ENCODE measurements around the gene UBXN1. TPM values are rescaled to one million over a fixed set of nuclear protein-coding genes. Genes with fewer than 3 reads are reported as not detected.

The UBXN1 gene
- total RNA-seq, 1 experiment from 2014 or later = 118 TPM

DNA sequence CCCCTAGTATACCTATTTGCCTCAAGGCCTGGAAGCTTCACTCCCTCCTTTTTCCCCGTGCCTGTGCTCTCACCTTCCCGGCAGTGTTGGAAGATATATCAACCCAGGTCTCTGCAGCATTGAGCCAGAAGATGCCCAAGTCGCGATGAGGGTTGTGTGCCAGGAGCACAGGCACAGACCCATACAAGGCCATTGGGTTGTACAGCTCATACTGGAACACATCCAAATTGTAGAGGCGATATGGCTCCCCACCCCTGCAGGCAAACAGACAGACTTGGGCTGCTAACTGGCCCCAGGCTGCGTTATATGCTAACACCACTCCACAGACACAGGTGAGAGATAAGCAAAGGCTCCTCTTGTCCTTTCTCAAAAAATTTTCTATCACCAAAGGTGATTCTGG, 46.4 kb downstream of the UBXN1 start:
- H2BK120ac ChIP-seq (ENCODE audit: low read depth, low read length, poor library complexity, severe bottlenecking) = no peak overlapping the region
- H2BK15ac ChIP-seq (ENCODE audit: low read depth, low read length) = no peak overlapping the region
- no peak overlapping the region for H3K23ac ChIP-seq (ENCODE audit: insufficient read length, low read depth, low read length)
- peaks cover 70 to 97% (median 89%) of the 10 kb centered on the region in 3 experiments; a peak in 6 of 7 replicates for H3K36me3 Mint-ChIP-seq (ENCODE audit: insufficient read depth in 1 of 3, low read depth in 3 of 3)
- no peak for DNase-seq
- no peak overlapping the region for H4K8ac ChIP-seq (replicated peaks; ENCODE audit: insufficient read length, low read depth, low read length)
- no peaks in the 10 kb centered on the region for H3K4me1 Mint-ChIP-seq
- no peak overlapping the region for H3K9ac ChIP-seq (ENCODE audit: extremely low read depth, insufficient read length, low read length)
- no peak overlapping the region for H3K4ac ChIP-seq (ENCODE audit: low read depth, low read length)
- H3K79me2 ChIP-seq (ENCODE audit: insufficient read depth, low read length) = no peaks in the 10 kb centered on the region
- no peak overlapping the region for H3K4me2 ChIP-seq (ENCODE audit: insufficient read depth, insufficient read length, low read length)
- TF ChIP-seq, protein P1, sequence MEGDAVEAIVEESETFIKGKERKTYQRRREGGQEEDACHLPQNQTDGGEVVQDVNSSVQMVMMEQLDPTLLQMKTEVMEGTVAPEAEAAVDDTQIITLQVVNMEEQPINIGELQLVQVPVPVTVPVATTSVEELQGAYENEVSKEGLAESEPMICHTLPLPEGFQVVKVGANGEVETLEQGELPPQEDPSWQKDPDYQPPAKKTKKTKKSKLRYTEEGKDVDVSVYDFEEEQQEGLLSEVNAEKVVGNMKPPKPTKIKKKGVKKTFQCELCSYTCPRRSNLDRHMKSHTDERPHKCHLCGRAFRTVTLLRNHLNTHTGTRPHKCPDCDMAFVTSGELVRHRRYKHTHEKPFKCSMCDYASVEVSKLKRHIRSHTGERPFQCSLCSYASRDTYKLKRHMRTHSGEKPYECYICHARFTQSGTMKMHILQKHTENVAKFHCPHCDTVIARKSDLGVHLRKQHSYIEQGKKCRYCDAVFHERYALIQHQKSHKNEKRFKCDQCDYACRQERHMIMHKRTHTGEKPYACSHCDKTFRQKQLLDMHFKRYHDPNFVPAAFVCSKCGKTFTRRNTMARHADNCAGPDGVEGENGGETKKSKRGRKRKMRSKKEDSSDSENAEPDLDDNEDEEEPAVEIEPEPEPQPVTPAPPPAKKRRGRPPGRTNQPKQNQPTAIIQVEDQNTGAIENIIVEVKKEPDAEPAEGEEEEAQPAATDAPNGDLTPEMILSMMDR (conservative IDR thresholded peaks at IDR 0.05) = no peak
- H3T11ph ChIP-seq (ENCODE audit: low read length) = no peak overlapping the region
- H3K4me1 ChIP-seq (ENCODE audit: insufficient read depth, low read length) = no peaks in the 10 kb centered on the region
- peak overlapping the region in 1 of 3 experiments; percentile 41; a peak in 2 of 7 replicates for H3K27ac Mint-ChIP-seq
- H3K4me3 Mint-ChIP-seq = no peak overlapping the region
- no peaks in the 10 kb centered on the region for H3K23me2 ChIP-seq (ENCODE audit: insufficient read length, low read depth, low read length, poor library complexity, severe bottlenecking)
- H3K9me3 ChIP-seq (ENCODE audit: control insufficient read depth, low read depth, low read length) = no peaks in the 10 kb centered on the region
- no peak overlapping the region for H2BK20ac ChIP-seq (ENCODE audit: low read depth, low read length, poor library complexity, severe bottlenecking)
- H2AK5ac ChIP-seq (ENCODE audit: insufficient read length, low read length) = no peak overlapping the region
- no peak overlapping the region for H3K56ac ChIP-seq (ENCODE audit: insufficient read length, low read depth, low read length)
- H4K91ac ChIP-seq (ENCODE audit: insufficient read length, low read depth, low read length) = no peak overlapping the region
- no peak overlapping the region for H3K18ac ChIP-seq (ENCODE audit: insufficient read length, low read depth, low read length)
- no CpG with 5 or more reads among the region's 6 CpGs for WGBS (ENCODE audit: extremely low coverage, insufficient read length, low lambda C conversion rate)
- H3K27me3 Mint-ChIP-seq (ENCODE audit: low read depth) = peaks cover 1% of the 10 kb centered on the region; the same call in 1 of the 2 replicates
- no peak overlapping the region for H4K5ac ChIP-seq (ENCODE audit: insufficient read length, low read depth, low read length)
- no peak overlapping the region for H2BK5ac ChIP-seq (ENCODE audit: insufficient read length, low read length)
- no peak overlapping the region for H2AFZ ChIP-seq (ENCODE audit: low read length)
- no peaks in the 10 kb centered on the region for H3K9me3 Mint-ChIP-seq
- no peaks in the 10 kb centered on the region for H3K79me1 ChIP-seq (ENCODE audit: insufficient read depth, low read depth, low read length, poor library complexity, severe bottlenecking)
- no peak overlapping the region for H3K27ac ChIP-seq (ENCODE audit: insufficient read length, low read depth, low read length)
- H4K20me1 ChIP-seq (ENCODE audit: control insufficient read depth, insufficient read depth, insufficient read length) = no peaks in the 10 kb centered on the region
- no peak overlapping the region for H3K14ac ChIP-seq (ENCODE audit: insufficient read depth, low read length)
- no peak overlapping the region for H2BK12ac ChIP-seq (ENCODE audit: insufficient read length, low read depth, low read length)
- H3K27me3 ChIP-seq (ENCODE audit: insufficient read depth, low read length) = no peaks in the 10 kb centered on the region
